ENCODE results near the gene RPS28. TPM values are rescaled to one million over a fixed set of nuclear protein-coding genes. Genes with fewer than 3 reads are reported as not detected.

Gene RPS28
- total RNA-seq, 1 donor from 2014 or later = 792 TPM

GRCh38 chr19:8319807-8320520 is 1.3 kb upstream of the RPS28 start:
- no peak for DNase-seq (ENCODE audit: low read depth, low spot score)

- DNase-seq (ENCODE audit: low read depth, low spot score) = no peak
These were observed 681 bp upstream of the RPS28 start for GRCh38 chr19:8320564-8321066.

GRCh38 chr19:8321986-8322637 is 816 bp downstream of the RPS28 start:
- DNase-seq (ENCODE audit: low read depth, low spot score) = no peak

GRCh38 chr19:8322638-8322997 is 1.3 kb downstream of the RPS28 start:
- DNase-seq (ENCODE audit: low read depth, low spot score) = no peak

GRCh38 chr19:8323781-8324185 is 2.5 kb downstream of the RPS28 start:
- no peak for DNase-seq (ENCODE audit: low read depth, low spot score)

- DNase-seq (ENCODE audit: low read depth, low spot score) = no peak
These were observed 3.1 kb downstream of the RPS28 start for GRCh38 chr19:8324186-8325050.

GRCh38 chr19:8325454-8325853 is 4.2 kb downstream of the RPS28 start:
- no peak for DNase-seq (ENCODE audit: low read depth, low spot score)

GRCh38 chr19:8329996-8330395 is 8.7 kb downstream of the RPS28 start:
- no peak for DNase-seq (ENCODE audit: low read depth, low spot score)

GRCh38 chr19:8331263-8331845 is 10.1 kb downstream of the RPS28 start:
- no peak for DNase-seq (ENCODE audit: low read depth, low spot score)

- no peak for DNase-seq (ENCODE audit: low read depth, low spot score)
These were observed 11.9 kb downstream of the RPS28 start for GRCh38 chr19:8332976-8333766.

- DNase-seq (ENCODE audit: low read depth, low spot score) = no peak
These were observed 12.6 kb downstream of the RPS28 start for GRCh38 chr19:8333767-8334457.

GRCh38 chr19:8334458-8335342 is 13.4 kb downstream of the RPS28 start:
- peak; percentile 65 for DNase-seq (ENCODE audit: low read depth, low spot score)

- DNase-seq (ENCODE audit: low read depth, low spot score) = no peak
These were observed 14.2 kb downstream of the RPS28 start for GRCh38 chr19:8335343-8336071.

GRCh38 chr19:8336072-8336569 is 14.8 kb downstream of the RPS28 start:
- DNase-seq (ENCODE audit: low read depth, low spot score) = no peak

GRCh38 chr19:8336660-8337059 is 15.4 kb downstream of the RPS28 start:
- DNase-seq (ENCODE audit: low read depth, low spot score) = no peak

GRCh38 chr19:8337728-8338127 is 16.4 kb downstream of the RPS28 start:
- no peak for DNase-seq (ENCODE audit: low read depth, low spot score)

GRCh38 chr19:8338835-8339234 is 17.5 kb downstream of the RPS28 start:
- no peak for DNase-seq (ENCODE audit: low read depth, low spot score)

GRCh38 chr19:8340341-8341096 is 19.2 kb downstream of the RPS28 start:
- DNase-seq (ENCODE audit: low read depth, low spot score) = peak; percentile 76
